ENCODE data around the gene PEX16. TPM values are rescaled to one million over a fixed set of nuclear protein-coding genes. Genes with fewer than 3 reads are reported as not detected.

Gene PEX16
- total and polyA plus RNA-seq, 2 of the 13 experiments (the other 11 are each of a cell fraction or from before 2014, with no cell fraction given): 12.5 to 21.8 TPM

DNA sequence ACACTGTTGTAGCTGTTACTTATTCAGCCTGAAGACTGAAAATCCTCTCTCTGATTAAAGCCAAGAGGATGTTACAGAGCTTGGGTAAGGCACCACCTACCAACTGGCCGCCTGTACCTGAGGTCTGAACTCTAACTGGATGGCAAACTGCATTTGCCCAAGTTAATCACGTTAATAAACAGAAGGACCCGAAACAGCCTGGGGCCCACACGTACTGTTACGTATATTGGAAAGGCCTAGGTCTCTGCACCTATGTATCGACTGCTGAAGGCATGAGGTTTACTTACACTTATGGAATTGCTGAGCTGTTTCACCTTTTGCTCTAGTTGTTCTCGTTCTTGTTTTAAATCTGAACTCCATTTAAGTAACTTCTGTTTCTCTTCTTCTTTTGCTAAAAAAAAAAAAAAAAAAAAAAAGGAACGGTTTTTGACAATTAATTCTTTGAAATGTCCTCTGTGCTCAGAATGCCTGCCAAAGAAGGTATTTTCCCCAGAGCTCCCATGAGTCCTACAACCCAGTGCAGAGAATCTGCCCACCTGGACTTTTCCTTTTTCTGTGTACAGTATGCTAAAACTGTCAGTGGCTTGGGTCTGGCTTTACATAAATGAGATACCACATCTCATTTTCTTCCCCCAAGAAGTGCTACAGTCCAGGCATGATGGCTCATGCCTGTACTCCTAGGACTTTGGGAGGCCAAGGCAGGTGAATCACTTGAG lies 17.8 kb upstream of the PEX16 start:
- no peak overlapping the region for H3K27ac ChIP-seq (ENCODE audit: extremely low read length, insufficient read depth, low read length)

DNA sequence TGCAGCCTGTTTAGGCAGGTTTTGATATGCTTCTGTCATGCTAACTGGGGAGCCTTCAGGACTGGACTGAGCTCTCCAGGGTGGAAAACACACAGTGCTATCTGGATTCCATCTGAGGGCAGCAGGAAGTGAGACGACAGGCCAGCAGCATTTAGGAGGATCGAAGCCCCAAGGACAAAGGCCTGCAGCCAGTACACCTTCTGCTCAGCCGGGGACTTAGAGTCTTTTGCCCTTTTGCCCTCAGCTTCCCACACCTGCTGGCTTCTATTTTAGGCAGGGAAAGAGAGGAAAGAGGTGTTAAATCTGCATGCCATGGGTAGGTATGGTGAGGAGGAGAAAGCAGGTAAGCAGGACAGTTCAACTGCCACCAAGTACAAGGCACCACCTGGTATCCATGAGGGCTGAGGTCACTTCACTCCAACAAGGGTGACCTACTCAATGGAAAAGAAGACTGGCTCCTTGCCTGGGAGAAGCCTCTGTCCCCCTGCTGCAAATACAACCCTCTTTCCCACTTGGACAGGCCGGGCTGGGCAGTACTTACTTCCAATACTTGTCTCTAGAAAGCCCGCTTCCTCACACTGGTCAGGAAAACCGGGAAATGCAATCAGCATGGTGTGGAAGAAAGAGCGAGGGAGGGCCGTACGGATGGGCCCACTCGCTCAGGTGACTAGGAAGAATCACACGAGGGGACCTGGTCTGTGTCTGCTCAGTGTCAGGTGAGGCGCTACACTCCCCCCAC lies 17.1 kb upstream of the PEX16 start:
- 72% methylated on average over 12 of the region's 12 CpGs for WGBS (ENCODE audit: low lambda C conversion rate)
- no peaks in the 10 kb centered on the region for H3K9me3 ChIP-seq (ENCODE audit: low read length)
- no TSS peak for BruUV-seq (replicated peaks)
- H4K20me1 ChIP-seq (ENCODE audit: insufficient read depth, low read length): no peaks in the 10 kb centered on the region
- no peak overlapping the region for H3K9ac ChIP-seq (ENCODE audit: insufficient read depth, low read depth, low read length)
- H3K4me2 ChIP-seq (ENCODE audit: low read depth, low read length): no peak overlapping the region
- no peaks in the 10 kb centered on the region for H3K27me3 ChIP-seq (ENCODE audit: control insufficient read depth in 1 of 2, insufficient read depth in 2 of 2, low read length in 2 of 2)
- no peak overlapping the region for H2AFZ ChIP-seq (ENCODE audit: low read length)
- peaks cover 16% of the 10 kb centered on the region for H3K4me1 ChIP-seq (ENCODE audit: insufficient read depth, low read length)
- H3K79me2 ChIP-seq (ENCODE audit: insufficient read depth, low read length): no peaks in the 10 kb centered on the region
- H3K27ac ChIP-seq (ENCODE audit: extremely low read length, insufficient read depth, low read length): peak overlapping the region; percentile 42
- intact Hi-C loops (cut with micrococcal nuclease; ENCODE audit: unreplicated experiment): no loop called here
- FAIRE-seq (no peak), DNase-seq (ENCODE audit: low spot score) (no peak), ATAC-seq (peak; percentile 72)
- in situ Hi-C loops (cut with HindIII; ENCODE audit: extremely low pct_ligation_motif_present, low pct_unique_long_range_greater_than_20kb): no loop called here
- H3K36me3 ChIP-seq (replicated peaks in 1 of 2; ENCODE audit: control insufficient read depth in 1 of 2, insufficient read depth in 2 of 2, low read length in 2 of 2): peaks cover 9 to 34% of the 10 kb centered on the region in 2 experiments; a peak in 4 of 5 replicates
- POLR2A ChIA-PET: no interaction called here
- no peak for TF ChIP-seq ZNF280D (CRISPR knock-in tag; IDR thresholded peaks at IDR 0.05)
- TF ChIP-seq PHF21A (CRISPR knock-in tag; IDR thresholded peaks at IDR 0.05): 0 out of 2 replicates have a peak, but pooled peaks have one; percentile 17
- TF ChIP-seq TRIM22 (IDR thresholded peaks at IDR 0.05): no peak
- H3K4me3 ChIP-seq (replicated peaks in 1 of 3; ENCODE audit: insufficient read depth in 1 of 3, low read depth in 2 of 3, low read length in 3 of 3): no peak overlapping the region
- CTCF ChIA-PET (ENCODE audit: low intra/inter-chr PET ratio, low total read pairs): no interaction called here

More for the DNA sequence above, 17.8 kb upstream of the PEX16 start:
- H3K4me1 ChIP-seq (ENCODE audit: insufficient read depth, low read length): peaks cover 12% of the 10 kb centered on the region; the same call in 1 of the 2 replicates
- no peak overlapping the region for H3K9ac ChIP-seq (ENCODE audit: insufficient read depth, low read depth, low read length)
- BruUV-seq (replicated peaks): no TSS peak
- no peaks in the 10 kb centered on the region for H3K27me3 ChIP-seq (ENCODE audit: control insufficient read depth in 1 of 2, insufficient read depth in 2 of 2, low read length in 2 of 2)
- DNase-seq (ENCODE audit: low spot score): no peak
- CTCF ChIA-PET (ENCODE audit: low intra/inter-chr PET ratio, low total read pairs): no interaction called here
- H4K20me1 ChIP-seq (ENCODE audit: insufficient read depth, low read length): no peaks in the 10 kb centered on the region
- no peak overlapping the region for H3K4me2 ChIP-seq (ENCODE audit: low read depth, low read length)
- 90% methylated on average over 8 of the region's 8 CpGs for WGBS (ENCODE audit: low lambda C conversion rate)
- ATAC-seq: no peak
- H3K79me2 ChIP-seq (ENCODE audit: insufficient read depth, low read length): no peaks in the 10 kb centered on the region
- POLR2A ChIA-PET: no interaction called here
- FAIRE-seq: no peak
- in situ Hi-C loops (cut with HindIII; ENCODE audit: extremely low pct_ligation_motif_present, low pct_unique_long_range_greater_than_20kb) (no loop called here), intact Hi-C loops (cut with micrococcal nuclease; ENCODE audit: unreplicated experiment) (no loop called here)
- no peaks in the 10 kb centered on the region for H3K9me3 ChIP-seq (ENCODE audit: low read length)
- no peak overlapping the region for H3K4me3 ChIP-seq (replicated peaks in 1 of 3; ENCODE audit: insufficient read depth in 1 of 3, low read depth in 2 of 3, low read length in 3 of 3)
- peaks cover 9 to 34% of the 10 kb centered on the region in 2 experiments; a peak in 4 of 5 replicates for H3K36me3 ChIP-seq (replicated peaks in 1 of 2; ENCODE audit: control insufficient read depth in 1 of 2, insufficient read depth in 2 of 2, low read length in 2 of 2)
- H2AFZ ChIP-seq (ENCODE audit: low read length): no peak overlapping the region
- TF ChIP-seq ZNF232 (CRISPR knock-in tag; IDR thresholded peaks at IDR 0.05; ENCODE audit: borderline replicate concordance) (no peak), YEATS2 (CRISPR knock-in tag; IDR thresholded peaks at IDR 0.05; ENCODE audit: borderline replicate concordance) (no peak), ZBTB42 (CRISPR knock-in tag; IDR thresholded peaks at IDR 0.05) (no peak)
